Measurements from ENCODE around the gene GID4.
"Not testable (repeated sequence)": the region's sequence is repeated elsewhere in the genome, so short reads cannot be mapped to it uniquely, and the experiment has no call there.

GID4 gene

DNA sequence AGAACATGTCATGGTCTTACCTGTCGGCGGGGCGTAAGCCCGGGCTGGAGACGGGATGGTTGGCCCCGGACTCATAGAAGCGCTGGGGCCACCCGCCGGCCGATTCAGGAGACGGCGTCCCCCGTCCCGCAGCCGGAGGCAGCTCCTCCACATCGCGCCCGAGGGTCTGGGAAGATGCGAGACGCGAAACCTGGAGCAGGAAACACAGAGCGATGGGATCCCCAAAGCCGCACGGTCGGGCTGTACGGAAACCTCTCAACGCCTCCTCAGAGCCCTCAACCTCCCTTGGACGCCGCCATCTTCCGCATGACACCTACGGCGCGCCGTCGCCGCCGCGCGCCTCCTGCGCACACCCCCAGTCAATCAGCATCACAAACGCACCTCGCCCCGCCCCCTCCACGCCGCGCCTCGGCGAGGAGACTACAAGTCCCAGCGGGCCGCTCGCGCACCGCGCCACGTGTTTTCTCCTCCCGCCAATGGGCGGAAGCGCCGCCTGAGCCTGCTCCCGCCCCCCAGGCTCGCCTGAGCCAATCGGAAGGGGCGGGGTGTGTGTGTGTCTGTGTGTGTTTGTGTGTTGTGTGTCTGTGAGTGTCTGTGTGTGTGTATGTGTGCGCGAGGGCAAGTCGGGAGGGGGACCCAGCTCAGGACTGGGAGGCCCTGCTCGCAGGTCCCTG, at the start of gene GID4, which contains the start of gene ATPAF2:
Gene GID4 (plus strand): TSS at position 548 of the 674 bp plus-strand sequence. CDS start 57 bp downstream, at position 605.
Gene ATPAF2 (minus strand): TSS at position 308 of the 674 bp plus-strand sequence. CDS start 155 bp downstream, at position 153.
- FAIRE-seq = peak; percentile 90

DNA sequence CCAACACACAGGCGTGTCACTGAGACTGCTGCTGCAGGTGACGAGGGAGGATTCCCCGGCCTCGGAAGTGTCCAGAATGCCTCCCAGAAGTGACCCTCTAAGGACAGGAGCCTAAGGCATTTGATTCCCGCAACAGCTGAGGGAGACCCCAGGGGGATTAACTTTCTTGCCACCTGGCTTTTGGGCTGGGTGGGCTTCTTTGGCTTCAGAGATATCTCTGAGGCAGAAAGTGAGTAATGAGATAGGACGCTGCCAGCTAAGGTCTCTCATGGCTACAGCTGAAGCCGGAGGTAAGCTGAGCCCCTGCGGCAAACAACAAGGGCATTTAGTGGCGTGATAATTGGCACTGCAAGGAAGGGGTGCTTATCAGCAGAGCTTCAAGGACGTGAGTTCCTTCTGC, 49.6 kb upstream of the GID4 start:
- no peak for FAIRE-seq

DNA sequence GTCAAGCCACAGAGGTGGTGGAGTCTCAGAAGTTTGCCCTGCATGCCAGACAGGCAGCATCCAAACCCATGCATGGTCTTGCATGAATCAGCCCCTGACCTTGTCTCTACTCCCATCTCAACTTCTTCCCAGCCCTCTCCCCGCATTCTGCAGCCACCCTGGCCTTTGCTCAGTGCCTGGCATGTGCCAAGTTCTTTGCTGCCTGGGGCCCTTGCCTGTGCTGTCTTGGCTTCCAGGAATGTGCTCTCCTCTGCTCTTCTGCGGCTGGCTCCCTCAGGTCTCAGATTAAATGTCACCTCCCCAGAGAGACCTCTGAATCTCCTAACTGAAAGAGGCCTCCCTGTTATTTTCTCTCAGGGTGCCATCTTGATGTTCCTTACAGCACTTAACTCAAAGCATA, 48.9 kb upstream of the GID4 start:
- no peak for FAIRE-seq

DNA sequence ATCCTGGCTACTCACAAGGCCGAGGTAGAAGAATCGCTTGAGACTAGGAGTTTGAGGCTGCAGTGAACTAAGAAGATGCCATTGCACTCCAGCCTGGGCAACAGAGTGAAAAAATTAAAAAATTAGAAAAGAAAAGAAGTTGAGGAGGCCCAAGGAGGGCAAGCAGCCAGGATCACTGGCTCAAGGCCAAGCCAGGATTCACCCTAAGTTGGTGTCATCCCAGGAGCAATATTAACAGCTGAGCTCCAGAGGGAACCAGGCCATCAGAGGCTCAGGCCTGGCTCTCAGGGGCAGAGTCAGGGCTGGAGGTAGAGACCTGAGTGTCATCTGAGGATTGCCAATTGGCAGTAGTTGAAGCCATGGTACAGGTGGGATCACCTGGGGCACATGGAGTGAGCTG, 45.8 kb upstream of the GID4 start:
- FAIRE-seq = no peak

DNA sequence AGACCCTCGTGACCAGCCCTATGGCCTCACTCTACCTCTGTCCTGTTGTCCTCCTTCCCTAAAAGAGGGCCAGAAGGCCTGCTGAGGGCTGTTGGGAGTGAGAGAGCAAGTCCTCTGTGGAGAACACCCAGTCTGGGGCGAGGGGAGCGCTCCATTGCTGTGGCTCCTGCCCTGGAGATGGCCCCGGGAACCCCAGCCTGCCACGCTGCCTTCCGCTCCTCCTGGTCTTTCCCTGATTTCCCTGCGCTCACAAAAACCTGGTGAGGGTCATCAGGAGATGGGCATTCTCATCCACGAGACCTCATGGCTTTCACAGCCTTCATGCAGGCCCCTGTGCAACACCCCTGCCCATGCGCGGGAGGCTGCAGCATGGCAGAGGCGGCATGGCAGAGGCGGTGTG, 45.4 kb upstream of the GID4 start:
- FAIRE-seq = no peak

DNA sequence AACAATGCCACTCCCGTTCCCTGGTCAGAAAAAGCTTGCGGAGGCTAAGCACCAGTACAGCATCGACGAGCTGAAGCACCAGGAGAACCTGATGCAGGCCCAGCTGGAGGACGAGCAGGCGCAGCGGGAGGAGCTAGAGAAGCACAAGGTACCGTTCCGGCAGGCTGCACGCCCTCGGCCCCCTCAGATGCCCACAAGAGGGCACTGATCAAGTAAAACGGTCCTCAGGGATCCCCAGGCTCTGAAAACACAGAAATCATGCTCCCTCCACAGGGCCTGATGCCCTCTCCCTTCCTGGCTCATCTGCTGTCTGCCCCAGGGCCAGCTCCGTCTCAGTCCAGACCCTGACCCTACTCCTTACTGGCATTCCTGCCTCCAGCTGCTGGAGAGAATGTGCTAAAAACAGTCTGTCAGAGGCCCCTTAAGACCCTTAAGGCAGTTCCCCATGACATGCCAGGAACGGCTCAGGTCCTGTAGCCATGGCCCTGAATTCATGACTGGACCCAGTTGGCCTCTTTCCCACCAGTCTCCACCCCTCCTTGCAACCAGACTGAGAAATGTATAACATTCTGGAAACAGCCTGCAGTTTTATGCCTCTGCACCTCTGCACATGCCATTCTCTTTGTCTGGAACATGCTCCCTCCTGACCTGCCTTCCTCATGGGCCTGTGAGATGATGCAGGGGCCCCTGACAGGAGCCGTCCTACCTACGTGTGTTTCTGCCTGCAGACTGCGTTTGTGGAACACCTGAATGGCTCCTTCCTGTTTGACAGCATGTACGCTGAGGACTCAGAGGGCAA, 44.7 kb upstream of the GID4 start:
- no peak for FAIRE-seq

DNA sequence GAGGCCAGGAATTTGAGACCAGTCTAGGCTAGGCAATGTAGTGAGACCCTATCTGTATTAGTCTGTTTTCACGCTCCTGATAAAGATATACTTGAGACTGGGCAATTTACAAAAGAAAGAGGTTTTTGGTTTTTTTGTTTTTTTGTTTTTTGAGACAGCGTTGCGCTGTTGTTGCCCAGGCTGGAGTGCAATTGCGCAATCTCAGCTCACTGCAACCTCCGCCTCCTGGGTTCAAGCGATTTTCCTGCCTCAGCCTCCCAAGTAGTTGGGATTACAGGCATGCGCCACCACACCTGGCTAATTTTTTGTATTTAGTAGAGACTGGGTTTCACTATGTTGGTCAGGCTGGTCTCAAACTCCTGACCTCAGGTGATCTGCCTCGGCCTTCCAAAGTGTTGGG, 43.3 kb upstream of the GID4 start:
- not testable (repeated sequence) for FAIRE-seq

DNA sequence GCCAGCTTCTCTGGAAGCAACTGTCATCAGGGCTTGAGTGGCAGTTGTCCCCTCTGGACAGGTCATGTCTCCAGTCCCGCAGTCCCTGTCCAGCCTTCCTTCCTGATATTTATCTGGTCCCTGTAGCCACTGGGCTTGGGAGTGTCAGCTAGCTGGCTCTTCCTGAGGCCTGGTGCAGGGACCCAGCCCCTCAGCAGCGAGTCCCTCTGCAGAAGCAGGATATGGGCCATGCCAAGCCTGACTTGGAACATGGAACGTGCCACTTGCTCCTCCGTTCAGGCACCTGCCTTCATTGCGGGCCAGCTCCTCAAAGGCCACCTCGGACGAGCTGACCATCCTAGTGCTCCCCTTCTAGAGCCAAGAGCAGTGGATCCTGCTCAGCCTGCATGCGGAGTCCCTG, 40.3 kb upstream of the GID4 start:
- FAIRE-seq = no peak

DNA sequence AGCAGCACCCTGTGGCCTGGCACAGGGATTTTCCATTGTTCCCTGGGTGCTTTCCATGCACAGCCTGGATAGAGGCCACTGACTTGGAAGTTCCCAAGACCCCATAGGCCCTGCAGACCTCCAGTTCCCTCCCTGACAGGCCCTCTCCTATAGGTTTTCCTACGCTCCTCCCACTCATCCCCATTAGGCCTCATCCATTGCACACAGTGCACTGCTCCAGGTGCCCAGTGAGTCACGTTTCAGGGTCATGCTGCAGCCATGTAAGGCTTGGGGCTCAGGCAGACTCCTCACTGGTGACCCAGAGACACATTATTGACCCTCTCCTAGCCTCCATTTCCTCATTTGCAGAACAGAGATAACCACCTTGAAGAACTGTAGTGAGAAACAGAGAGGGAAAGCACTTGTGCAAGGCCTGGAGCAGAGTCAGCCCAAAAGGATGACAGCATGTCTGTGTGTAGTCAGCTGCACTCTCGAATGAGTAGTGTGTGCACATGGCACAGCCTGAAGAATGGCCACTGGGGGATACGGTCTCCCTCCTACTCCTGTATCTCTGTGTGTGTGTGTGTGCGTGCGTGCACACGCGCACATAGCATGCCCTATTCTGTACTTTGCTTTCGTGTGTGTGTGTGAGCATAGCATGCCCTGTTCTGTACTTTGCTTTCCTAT, 39.7 kb upstream of the GID4 start:
- FAIRE-seq = no peak

DNA sequence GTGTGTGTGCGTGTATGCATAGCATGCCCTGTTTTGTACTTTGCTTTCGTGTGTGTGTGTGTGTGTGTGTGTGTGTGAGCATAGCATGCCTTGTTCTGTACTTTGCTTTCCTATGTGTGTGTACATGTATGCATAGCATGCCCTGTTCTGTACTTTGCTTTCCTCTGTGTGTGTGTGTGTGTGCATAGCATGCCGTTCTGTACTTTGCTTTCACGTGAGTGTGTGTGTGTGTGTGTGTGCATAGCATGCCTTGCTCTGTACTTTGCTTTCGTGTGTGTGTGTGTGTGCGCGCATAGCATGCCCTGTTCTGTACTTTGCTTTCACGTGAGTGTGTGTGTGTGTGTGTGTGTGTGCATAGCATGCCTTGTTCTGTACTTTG, 39.2 kb upstream of the GID4 start:
- no peak for FAIRE-seq

DNA sequence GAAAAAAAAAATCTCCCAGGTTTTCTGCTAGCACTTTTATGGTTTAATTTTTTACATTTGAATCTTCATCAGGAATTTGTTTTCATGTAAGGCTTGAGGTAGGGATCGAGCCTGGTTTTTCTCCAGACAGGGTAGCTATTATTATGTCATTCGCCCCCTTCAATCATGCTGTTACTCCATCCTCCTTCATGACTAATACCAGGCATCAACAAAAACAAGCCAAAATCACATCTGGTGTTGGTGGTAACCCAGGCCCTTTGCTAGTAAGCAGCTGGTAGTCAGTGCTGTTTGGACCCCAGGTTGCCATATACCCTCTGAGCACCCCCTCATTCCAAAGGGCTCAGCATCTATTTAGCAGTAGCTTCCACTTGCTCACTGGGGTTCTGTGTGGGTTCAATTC, 37.0 kb upstream of the GID4 start:
- no peak for FAIRE-seq

DNA sequence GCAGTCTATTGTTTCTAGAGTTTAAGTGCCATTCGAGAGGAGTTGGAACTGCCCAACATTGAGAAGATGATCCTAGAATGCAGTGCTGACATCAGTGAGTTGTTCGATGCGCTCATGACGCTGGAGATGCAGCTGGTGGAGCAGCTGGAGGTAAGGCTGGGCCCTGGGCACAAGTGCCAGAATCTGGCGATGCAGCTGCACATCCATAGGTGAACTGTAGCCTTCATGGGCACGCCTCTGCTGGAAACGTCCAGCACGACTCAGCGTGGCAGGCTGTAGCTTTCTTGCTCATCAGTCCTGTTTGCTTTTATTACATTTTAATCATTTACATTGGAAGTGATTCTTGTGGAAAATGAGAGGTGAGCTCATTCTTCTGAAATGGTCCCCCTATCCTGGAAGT, 34.9 kb upstream of the GID4 start:
- no peak for FAIRE-seq

DNA sequence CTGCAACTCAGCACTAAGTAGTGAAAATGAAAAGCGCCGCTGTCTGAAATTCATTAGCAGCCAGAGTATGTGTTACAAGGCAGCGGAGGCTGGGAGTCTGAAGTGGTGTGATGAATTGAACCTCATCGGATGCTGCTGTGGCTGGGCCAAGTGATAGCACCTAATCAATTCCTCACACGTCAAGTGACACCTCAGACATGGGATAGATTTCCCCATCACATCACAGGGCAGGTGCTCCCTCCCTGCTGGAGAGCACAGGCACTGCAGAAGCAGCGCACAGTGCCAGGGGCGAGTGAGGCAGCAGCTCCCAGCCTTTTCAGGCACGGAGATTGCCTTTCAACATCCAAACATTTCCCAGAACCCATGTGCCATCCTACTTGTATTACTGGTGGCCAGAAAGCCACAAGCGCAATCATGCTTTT, 34.3 kb upstream of the GID4 start:
- FAIRE-seq = no peak

DNA sequence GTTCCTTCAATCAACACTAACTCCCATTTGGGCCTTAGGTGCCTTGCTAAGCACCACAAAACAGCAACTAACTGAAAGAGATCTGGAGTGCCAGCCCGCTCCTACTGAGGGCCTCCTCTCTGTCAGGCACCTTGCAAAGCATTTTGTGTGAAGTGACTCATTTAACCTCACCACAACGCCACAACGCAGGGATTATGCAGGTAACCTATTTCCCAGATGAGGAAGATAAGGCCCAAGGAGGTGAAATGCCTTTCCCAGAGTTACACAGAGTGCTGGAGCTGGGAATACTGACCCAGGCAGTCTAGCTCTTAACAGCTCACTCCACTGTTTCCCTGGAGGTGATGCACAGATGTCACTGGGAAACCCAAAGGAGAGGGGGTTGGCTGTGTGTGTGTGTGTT, 33.7 kb upstream of the GID4 start:
- FAIRE-seq = no peak

DNA sequence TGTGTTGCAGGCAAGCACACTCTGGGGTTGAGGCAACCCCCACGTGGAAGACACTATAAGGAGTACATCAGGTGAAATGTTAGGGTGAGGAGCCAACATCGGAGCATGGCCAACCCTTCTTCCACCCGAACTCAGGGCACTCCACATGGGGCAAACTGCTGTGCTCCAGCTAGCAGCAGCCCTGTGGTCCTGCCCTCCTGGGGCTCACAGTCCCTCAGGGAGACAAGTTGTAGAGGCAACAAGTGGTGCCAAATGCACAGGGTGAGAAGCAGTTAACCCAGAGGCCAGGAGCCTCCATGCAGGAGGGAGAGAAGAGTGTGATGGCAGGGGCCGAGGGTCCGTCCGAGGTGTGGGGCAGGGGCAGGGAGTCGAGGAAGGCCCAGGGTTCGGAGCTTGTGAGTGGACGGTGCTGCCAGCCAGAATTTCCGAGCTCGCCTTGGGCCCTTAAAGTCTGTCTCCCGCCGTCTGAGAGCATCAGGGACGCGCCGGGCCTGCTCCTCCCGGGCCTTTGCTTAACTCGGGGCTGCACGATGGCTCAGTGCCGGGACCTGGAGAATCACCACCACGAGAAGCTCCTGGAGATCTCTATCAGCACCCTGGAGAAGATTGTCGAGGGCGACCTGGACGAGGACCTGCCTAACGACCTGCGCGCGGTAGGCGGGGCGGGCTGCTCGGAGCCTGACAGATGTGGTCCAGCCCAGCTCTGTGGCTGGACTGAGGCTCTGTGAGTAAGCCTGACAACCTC, 32.5 kb upstream of the GID4 start:
- FAIRE-seq = no peak

DNA sequence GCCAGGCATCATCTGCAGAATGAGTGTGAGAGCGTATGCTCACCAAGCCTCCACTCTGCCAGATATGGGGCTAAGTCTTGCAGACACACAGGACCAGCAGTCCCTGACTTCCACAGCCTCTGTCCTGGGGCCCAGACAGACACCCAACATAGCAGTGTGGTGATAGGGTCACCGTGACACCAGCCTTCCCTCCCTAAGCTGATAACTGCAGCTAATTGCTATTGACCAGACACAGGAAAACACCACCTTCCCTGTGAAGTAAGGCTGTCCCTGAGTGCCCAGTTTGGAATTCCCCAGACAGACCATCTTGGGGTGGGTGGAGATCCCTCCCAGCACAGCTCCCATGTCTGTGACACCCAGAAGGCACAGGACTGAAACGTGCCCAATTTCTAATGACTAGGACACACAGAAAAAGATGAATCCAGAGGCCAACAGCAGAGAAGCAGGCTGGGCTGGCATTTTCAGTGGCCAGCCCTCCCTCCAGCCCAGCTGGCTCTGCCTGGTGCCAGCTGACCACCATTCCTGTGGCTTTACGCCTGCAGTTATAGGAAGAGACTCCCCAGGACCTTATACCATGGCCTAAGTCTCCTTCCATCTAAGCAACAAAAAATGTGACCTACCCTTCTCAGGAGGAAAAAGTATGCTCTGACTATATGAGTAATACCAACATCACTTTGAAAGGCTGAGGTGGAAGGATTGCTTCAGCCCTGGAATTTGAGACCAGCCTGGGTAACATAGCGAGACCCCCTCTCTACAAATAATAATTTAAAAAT, 30.5 kb upstream of the GID4 start:
- FAIRE-seq = no peak

DNA sequence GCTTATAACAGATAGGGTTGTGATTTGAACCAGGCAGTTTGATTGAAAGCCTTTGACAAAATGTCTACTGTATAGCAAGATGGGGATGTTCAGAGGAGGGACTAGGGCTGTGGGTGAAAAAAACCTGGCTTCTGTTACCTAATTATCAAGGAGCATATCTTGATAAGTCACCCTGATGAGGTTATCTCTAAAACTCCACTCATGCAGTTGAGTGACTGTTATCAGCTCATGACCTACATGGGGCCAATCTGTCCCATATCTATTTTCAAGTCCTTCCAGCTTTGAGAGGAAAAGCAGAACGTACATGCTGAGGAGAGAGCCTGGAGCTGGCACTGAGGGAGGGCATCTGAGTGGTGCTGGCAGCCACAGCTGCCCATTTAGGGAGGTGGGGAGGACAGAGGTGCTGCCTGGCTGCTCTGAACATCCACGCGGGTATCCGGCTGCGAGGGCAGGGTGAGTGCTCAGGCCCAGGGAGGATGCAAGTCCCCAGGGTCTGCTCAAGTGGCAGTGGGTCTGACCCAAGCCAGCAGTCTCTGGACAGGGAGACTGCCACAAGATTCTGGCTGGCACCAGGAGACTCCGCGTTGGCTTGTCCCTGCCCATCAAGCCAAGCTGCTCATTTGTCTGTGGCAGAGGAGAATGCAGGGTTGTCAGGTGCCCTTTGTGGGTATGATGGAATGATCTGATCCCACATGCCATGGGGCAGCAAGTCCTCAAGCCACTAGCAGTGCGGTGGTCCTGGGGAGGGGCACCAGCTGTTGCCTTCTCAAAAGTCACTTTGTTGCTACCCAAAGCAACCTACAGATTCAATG, 29.4 kb upstream of the GID4 start:
- FAIRE-seq = no peak

DNA sequence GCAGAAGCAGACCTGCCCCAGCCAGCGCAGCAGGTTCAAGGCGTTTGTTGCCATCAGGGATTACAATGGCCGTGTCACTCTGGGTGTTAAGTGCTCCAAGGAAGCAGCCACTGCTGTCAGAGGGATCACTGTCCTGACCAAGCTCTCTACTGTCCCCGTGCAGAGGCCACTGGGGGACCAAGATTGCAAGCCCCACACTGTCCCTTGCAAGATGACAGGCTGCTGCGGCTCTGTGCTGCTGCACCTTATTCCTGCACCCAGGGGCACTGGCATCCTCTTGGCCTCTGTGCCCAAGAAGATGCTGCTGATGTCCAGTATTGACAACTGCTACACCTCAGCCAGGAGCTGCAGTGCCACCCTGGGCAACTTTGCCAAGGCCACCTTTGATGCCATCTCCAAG, 27.9 kb upstream of the GID4 start:
- no peak for FAIRE-seq

DNA sequence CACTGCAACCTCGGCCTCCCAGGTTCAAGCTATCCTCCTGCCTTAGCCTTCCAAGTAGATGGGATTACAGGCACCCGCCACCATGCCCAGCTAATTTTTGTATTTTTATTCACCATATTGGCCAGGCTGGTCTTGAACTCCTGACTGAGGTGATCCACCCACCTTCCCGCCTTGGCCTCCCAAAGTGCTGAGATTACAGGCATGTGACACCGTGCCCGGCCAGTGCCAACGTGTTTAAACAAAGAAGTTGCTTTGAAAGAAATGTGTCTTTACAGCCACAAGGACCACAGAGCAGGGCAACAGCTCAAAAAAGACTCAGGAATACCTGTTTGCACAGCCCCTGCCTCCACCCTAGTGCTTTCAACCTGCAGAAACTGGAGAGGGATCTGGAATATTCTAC, 25.2 kb upstream of the GID4 start:
- no peak for FAIRE-seq

DNA sequence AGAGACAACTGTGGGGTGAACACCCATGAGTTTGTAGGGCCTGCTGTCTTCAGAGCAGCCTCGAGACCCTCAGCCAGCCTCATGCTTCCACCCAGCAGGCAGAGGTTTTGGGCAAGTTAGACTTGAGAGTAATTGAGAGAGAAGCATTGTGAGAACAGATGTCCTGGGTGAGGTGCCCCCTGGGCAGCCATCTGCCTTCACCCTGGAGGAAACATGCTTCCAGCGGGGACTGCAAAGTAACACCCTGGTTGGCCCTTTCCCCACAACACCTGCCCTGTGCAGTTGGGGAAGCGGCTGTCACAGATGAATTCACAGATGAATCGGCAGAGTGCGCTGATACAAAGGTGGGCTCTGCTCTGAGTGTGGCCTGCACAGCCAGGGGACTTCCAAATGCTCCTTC, 23.6 kb upstream of the GID4 start:
- no peak for FAIRE-seq

DNA sequence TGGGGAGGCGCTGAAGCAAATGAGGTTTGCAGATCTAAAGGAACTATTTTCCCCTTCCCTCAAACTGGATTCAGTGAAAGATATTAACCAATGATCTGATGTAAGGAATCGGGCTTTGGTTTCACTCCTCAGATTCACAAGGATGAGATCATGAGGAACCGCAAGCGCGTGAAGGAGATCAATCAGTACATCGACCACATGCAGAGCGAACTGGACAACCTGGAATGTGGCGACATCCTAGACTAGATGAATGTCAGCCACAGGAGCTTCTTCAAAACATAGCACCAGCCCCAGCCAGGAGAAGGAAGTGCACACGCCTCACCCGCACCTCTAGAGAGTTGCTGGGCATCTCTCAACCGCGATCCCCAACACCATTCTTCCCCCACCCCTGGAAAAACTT, 22.8 kb upstream of the GID4 start:
- FAIRE-seq = no peak

DNA sequence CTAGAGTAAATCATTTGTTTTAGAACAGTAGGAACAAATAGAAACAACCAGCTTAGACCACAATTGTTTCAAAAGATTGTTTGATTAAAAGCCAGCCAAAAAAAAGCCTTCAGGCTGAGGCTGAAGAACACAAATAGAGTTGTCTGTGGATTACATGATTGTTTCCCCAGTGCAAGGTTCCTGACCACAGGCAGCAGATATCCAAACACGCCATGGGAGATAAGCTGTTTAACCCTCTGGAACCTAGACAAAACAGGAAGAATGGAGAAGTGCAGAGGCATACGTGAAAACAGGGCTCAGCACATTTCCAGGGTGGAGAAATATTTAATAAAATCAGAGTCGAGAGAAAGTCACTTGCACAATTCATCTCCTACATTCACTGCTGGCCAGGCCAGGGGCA, 21.2 kb upstream of the GID4 start:
- FAIRE-seq = no peak

Data from TTC549 (cell line).